Hepatic stellate cell (primary cell): ENCODE data around the gene NDRG2.
A peak's percentile ranks its signal among the peaks of the same experiment; 100 is the strongest.
"Not testable (repeated sequence)": the region's sequence is repeated elsewhere in the genome, so short reads cannot be mapped to it uniquely, and the experiment has no call there.

ENCODE experiments used
- DNase-seq: peaks from one replicate; pipeline ENCODE4 v3.0.0; 2011; ENCODE audit warnings: low spot score

Gene NDRG2

DNA sequence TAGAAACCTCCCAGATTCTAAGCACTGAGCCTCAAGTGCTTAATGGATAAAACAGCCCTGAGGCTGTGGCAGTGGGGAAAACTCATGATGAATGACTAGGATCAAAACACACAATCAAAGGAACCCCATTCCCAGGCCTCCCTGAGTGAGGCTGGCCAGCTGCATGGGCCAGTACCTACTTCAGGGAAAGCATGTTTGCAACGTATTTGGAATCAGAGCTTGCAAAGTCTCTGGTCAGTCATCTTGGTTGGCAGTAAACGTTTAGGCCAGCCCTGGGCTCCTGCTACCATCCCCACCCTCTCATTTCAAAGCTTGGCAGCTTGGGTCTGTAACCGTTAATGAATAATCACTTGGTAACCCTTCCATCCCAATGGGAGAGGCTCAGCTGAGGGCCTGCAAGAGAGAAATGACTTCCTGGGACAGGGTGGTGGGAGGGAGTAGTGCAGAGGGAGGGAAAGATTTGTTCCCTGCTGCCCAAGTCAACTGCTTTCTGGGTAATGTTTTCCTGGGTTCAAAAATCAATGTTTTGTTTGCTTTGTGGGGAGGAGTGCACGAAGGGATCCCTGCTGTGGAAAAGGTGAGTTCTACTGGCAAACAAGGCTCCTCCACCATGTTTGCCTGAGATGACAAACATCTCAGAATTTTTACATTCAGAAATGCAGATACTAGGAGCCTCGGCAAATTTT is 30.7 kb upstream of the NDRG2 start:
- DNase-seq, result no peak

DNA sequence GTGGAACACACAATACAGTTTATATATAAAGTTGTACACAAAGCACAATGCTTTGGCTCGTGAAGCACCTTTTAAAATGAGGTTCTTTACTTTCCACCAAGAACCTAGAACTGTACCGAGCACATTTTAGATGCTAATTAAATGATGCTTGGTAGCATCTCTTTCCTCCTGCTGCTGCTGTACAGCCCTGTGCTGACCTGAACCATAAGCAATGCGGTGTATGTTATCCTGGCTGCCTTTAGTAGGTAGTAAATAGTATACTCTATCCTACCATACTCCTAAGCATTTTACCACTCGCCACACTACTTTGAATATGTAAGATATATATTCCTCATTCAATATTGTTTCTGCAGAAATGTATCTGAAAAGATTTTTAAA is 29.9 kb upstream of the NDRG2 start:
- no peak for DNase-seq

DNA sequence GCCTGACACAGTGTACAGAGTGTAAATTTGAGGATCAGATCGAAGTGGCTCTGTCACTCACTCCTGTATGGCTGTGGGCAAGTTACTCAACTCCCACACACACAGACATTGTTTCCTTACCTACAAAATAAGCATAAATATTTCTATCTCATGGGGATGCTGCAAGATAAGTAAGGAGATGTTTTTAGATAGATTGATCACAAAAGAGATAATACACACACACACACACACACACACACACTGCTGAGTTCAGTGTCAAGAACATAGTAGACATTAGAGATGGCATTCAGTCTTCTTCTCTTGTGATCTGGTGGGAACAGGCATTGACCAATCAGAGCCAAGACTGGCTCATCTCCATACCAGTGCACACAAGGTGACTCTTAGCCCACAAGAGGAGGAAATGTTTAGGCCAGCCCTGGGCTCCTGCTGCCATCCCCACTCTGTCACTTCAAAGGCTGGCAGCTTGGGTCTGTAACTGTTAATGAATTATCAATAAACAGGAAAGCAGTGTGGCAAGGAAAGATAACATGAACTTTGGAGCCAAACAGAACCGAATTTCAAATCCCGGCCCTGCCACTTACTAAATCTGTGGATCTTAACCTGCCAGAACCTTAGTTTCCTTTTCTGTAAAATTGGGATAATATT is 29.4 kb upstream of the NDRG2 start:
- no peak for DNase-seq

- no peak for DNase-seq
Observed at GRCh38 chr14:21053184-21054122, 28.6 kb upstream of the NDRG2 start.

- no peak for DNase-seq
Observed at GRCh38 chr14:21050597-21050996, 25.7 kb upstream of the NDRG2 start.

DNA sequence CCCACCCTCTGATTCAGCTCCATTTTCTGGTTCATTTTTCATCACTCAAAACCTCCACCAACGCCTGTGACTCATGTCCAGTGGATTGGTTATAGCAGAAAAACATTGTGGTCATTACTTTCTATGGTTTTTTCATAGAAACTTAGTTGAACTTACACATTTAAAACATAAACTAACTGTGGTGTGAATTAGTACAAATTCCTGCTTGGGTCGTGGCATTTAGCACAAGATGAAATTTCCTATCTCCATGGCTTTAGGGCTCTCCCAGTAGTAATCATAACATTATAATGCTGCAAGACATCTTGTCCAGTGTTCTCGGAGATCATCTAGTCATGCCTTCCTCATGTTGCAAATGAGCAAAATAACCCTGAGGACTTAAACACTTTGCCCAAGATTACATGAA is 24.4 kb upstream of the NDRG2 start:
- DNase-seq, result no peak

GRCh38 chr14:21048638-21049037 is 23.8 kb upstream of the NDRG2 start:
- no peak for DNase-seq

DNA sequence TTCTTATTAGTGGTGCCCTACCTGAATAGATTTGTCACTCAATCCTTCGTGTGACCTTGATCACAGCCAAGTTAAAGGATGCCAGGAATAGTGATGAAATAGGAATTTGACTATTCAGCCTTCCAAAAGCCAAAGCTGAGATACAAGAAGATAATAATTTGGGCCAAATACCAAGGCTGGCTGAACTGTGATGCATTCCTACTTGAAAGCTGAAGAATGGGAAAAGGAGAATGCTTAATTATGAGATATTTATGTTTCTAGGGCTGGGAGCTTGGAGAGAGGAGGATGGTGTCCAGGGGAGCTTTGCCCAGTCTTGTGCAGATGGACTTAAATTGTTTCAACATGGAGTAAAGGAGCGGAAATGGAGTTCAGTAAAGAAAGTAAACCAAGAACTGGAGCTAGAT is 22.5 kb upstream of the NDRG2 start:
- no peak for DNase-seq

DNA sequence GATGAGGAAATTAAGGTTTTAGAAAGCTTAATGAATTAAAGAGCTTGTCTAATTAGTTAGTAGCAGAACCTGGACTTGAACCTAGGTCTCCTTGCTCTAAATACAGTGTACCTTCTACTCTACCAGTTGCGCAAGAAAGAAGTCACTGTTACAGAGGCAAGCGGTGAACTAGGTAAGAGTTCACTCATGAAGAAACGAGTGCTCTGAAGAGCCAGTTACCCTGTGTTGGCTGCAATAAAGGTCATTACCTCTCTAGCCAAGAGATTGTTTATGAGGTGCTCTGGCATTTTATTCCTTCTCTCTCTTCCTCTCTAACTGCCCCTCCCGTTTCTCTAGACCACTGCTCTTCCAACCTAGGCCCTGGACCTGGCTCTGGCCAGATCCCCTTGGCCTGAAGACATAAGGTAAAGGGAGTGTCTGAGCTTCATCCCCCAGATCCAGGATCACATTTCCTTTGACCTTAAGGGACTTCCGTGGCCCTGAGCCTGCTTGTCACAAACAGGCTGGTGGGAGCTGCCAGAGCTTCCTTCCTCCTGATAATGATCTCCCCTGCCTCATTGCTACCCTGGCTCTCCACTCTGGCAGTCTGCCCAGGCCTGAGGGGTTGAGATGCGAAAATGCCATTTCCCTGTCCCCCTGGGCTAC is 19.2 kb upstream of the NDRG2 start:
- no peak for DNase-seq

GRCh38 chr14:21043387-21043973 is 18.6 kb upstream of the NDRG2 start:
- DNase-seq, result no peak

DNA sequence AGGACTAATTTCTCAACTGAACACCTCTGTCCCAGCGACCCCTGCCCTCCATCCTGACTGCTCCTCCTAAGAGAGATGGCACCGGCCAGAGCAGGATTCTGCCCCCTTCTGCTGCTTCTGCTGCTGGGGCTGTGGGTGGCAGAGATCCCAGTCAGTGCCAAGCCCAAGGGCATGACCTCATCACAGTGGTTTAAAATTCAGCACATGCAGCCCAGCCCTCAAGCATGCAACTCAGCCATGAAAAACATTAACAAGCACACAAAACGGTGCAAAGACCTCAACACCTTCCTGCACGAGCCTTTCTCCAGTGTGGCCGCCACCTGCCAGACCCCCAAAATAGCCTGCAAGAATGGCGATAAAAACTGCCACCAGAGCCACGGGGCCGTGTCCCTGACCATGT is 18.1 kb upstream of the NDRG2 start:
- no peak for DNase-seq

GRCh38 chr14:21041676-21042433 is 17.0 kb upstream of the NDRG2 start, which contains the start of gene RNASE7:
Gene RNASE7 (plus strand): TSS chr14:21042362. CDS start chr14:21042993, 631 bp downstream.
- no peak for DNase-seq

- DNase-seq, result not testable (repeated sequence)
Observed at GRCh38 chr14:21040941-21041340, 16.1 kb upstream of the NDRG2 start.

DNA sequence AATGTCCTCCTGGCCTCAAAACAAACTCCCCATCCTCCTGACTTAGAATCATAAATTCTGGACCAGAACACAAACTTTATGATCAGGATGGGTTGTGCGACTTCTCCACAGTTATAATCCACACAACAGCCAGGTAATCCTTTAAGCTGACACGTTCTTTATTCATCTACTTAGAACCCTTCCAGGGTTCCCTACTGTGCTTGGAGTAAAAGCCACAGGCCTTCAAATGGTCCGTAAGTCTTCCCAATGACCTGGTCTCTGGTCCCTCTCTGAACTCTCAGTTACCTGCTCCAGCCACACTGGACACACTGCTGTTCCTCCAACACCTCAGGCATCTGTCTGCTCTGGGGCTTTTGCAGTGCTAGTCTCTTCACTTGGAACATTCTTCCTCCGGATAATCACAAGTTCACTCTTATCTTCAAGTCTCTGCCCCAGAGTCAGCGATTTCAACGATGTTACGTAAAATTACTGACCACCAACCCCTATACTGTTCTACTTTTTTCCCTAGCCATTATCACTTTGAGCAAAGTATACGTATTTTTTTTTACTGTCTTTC is 15.6 kb upstream of the NDRG2 start:
- DNase-seq, result no peak

- DNase-seq, result peak; percentile 45
Observed at GRCh38 chr14:21039585-21040369, 14.9 kb upstream of the NDRG2 start.

GRCh38 chr14:21038441-21039422 is 13.9 kb upstream of the NDRG2 start:
- no peak for DNase-seq

- no peak for DNase-seq
Observed at GRCh38 chr14:21037156-21037555, 12.3 kb upstream of the NDRG2 start.

GRCh38 chr14:21036751-21037150 is 11.9 kb upstream of the NDRG2 start:
- no peak for DNase-seq

DNA sequence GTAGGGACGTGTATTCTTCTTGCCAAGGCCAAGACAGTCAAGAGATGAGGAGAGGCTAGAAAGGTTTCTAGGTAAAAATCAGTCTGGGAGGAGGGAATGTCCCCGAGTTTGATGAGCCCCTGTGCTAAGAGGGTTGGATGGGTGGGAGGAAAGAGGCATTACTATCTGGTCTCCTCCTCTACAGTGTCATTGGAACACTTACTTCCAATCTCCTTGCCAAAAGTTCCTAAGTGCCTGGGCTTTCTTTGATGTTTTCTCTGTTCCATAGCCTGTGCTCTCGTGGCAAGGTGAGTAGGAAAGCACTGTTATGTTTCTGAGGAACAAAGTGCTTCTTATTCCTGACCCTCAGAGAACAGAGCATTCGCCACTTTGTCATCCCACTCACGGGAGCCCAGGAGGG is 9.8 kb upstream of the NDRG2 start, which contains the start of gene RNASE13:
Gene RNASE13 (minus strand): TSS at position 101 of the 400 bp plus-strand sequence. CDS start 519 bp downstream, outside the sequence.
- DNase-seq, result no peak
